Nephron progenitor cell (in vitro differentiated cells): ENCODE data around the gene CDC20.

ENCODE experiments used
- DNase-seq: peaks from one replicate; pipeline ENCODE4 v3.0.0; 2021
- H3K27ac Mint-ChIP-seq: 2 replicates; pipeline ENCODE4 v1.8.0; 2021; ENCODE audit warnings: mild to moderate bottlenecking, moderate library complexity, mixed read lengths
- H3K27me3 Mint-ChIP-seq: 2 replicates; pipeline ENCODE4 v1.8.0; 2021; ENCODE audit warnings: mild to moderate bottlenecking, low read depth, mixed read lengths; ENCODE audit not compliant: poor library complexity
- H3K36me3 Mint-ChIP-seq: 2 replicates; pipeline ENCODE4 v1.8.0; 2021; ENCODE audit warnings: low read depth, mixed read lengths
- H3K4me1 Mint-ChIP-seq: 2 replicates; pipeline ENCODE4 v1.8.0; 2021; ENCODE audit warnings: mixed read lengths
- H3K4me3 Mint-ChIP-seq: 2 replicates; pipeline ENCODE4 v1.8.0; 2021; ENCODE audit warnings: mild to moderate bottlenecking, moderate library complexity, mixed read lengths
- H3K9me3 Mint-ChIP-seq: 2 replicates; pipeline ENCODE4 v1.8.0; 2021; ENCODE audit warnings: mild to moderate bottlenecking, moderate library complexity, mixed read lengths
- CTCF ChIP-seq: fragments of 200-600 bp; sonication (generic); IDR thresholded peaks from 2 replicates; pipeline ENCODE4 v1.5.0; 2021; ENCODE audit warnings: antibody characterized with exemption

The CDC20 gene

GRCh38 chr1:43334453-43335205, 24.2 kb upstream of the CDC20 start:
- Mint-ChIP-seq H3K36me3 (no peaks in the 10 kb centered on the region), H3K4me3 (no peak overlapping the region)
- DNase-seq: no peak

GRCh38 chr1:43337588-43337987, 21.2 kb upstream of the CDC20 start, which contains the start of gene MPL:
TSS of gene MPL (plus strand) at chr1:43337818. CDS start at chr1:43337849, 31 bp downstream.
- peaks cover 7% of the 10 kb centered on the region for H3K27me3 Mint-ChIP-seq
- H3K4me3 Mint-ChIP-seq: no peak within 1 kb of the TSS
- H3K36me3 Mint-ChIP-seq: no peaks in the 10 kb centered on the region
- TF ChIP-seq CTCF: no peak
- no peak for DNase-seq
- H3K27ac Mint-ChIP-seq: no peak within 1 kb of the TSS
- H3K9me3 Mint-ChIP-seq: no peaks in the 10 kb centered on the region
- peaks cover 12% of the 10 kb centered on the region for H3K4me1 Mint-ChIP-seq

More at GRCh38 chr1:43334453-43335205, 24.2 kb upstream of the CDC20 start:
- H3K9me3 Mint-ChIP-seq: no peaks in the 10 kb centered on the region
- peaks cover 21% of the 10 kb centered on the region for H3K4me1 Mint-ChIP-seq
- peaks cover 7% of the 10 kb centered on the region for H3K27me3 Mint-ChIP-seq
- no peak for TF ChIP-seq CTCF
- H3K27ac Mint-ChIP-seq: peak overlapping the region; percentile 0

GRCh38 chr1:43338001-43338400, 20.8 kb upstream of the CDC20 start:
- no peak overlapping the region for H3K4me3 Mint-ChIP-seq
- H3K27me3 Mint-ChIP-seq: peaks cover 7% of the 10 kb centered on the region
- H3K27ac Mint-ChIP-seq: no peak overlapping the region
- no peak for DNase-seq
- no peaks in the 10 kb centered on the region for H3K36me3 Mint-ChIP-seq
- peaks cover 12% of the 10 kb centered on the region for H3K4me1 Mint-ChIP-seq
- H3K9me3 Mint-ChIP-seq: no peaks in the 10 kb centered on the region
- TF ChIP-seq CTCF: no peak

- Mint-ChIP-seq H3K27ac (no peak overlapping the region), H3K4me1 (peaks cover 12% of the 10 kb centered on the region), H3K27me3 (peaks cover 6% of the 10 kb centered on the region), H3K9me3 (no peaks in the 10 kb centered on the region), H3K36me3 (no peaks in the 10 kb centered on the region), H3K4me3 (no peak overlapping the region)
- no peak for TF ChIP-seq CTCF
- DNase-seq: no peak
Observed at GRCh38 chr1:43339584-43340232, 19.1 kb upstream of the CDC20 start.

GRCh38 chr1:43340559-43340958, 18.2 kb upstream of the CDC20 start:
- no peak overlapping the region for H3K4me3 Mint-ChIP-seq
- H3K36me3 Mint-ChIP-seq: no peaks in the 10 kb centered on the region
- peaks cover 6% of the 10 kb centered on the region for H3K27me3 Mint-ChIP-seq
- H3K4me1 Mint-ChIP-seq: peaks cover 12% of the 10 kb centered on the region
- H3K27ac Mint-ChIP-seq: no peak overlapping the region
- TF ChIP-seq CTCF: no peak
- no peaks in the 10 kb centered on the region for H3K9me3 Mint-ChIP-seq
- DNase-seq: no peak
